NCI-H2171 (cell line): ENCODE measurements around the gene STARD9.
"Not testable (repeated sequence)": the region's sequence is repeated elsewhere in the genome, so short reads cannot be mapped to it uniquely, and the experiment has no call there.

Source experiments
- DNase-seq: peaks from one replicate; lab custom pipeline; 2025; lab: John Stamatoyannopoulos, UW

Gene STARD9

DNA sequence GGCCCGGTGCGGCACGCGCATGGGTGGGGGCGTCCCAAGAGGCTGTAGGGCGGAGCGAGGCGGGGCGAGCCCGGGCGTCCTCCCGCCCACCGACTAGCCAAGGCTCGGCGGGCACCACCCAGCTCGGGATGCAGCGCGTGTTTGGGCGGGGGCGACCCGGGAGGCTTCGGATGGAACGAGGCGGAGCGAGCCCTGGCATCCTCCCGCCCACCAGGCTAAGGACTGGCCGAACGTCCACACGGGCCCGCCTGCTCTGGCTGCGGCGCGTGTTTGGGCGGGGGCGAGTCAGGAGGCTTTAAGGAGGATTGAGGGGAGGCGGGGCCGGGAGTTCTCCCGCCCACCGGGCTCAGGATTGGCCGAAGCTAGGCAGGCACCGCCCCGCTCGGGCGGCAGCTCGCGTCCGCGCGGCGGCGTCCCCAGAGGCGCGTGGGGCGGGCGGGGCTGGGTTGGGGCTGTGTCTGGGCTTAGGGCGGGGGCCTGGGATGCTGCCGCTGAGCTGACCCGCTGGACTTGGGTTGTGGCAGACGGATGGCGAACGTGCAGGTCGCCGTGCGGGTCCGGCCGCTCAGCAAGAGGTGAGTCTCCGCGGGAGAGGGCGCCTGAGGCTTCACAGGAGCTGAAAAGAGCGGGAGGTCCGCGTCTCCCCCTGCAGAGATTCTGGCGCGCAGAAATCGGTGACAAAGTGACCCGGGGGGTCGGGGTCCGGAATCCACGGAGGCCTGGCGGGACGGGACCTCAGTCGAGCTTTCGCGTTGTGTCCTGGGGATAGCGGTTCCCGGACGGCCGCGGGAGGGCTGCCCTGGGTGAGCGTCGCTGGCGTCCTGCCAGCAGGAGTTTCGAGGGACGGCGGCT, at the start of gene STARD9:
Gene STARD9, plus strand, starts transcription at position 419 of the 852 bp plus-strand sequence. Its CDS starts 110 bp downstream, at position 529.
- peak; percentile 95 for DNase-seq

DNA sequence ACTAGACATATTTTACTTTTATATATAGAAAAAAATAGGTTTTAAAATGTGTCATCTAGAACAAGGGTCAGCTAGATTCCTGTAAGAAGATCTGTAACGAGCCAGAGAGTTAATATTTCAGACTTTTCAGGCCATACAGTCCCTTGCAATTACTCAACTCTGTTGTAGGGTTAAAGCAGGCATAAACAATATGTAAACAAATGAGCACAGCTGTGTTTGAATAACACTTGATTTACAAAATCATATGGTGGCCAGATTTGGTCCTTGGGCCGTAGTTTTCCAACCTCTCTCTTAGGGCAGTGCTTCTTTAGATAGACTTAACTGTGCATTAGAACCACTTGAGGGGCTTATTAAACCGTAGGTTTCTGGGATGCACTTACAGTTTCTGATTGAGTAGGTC, 46.4 kb upstream of the STARD9 start:
- DNase-seq: no peak

DNA sequence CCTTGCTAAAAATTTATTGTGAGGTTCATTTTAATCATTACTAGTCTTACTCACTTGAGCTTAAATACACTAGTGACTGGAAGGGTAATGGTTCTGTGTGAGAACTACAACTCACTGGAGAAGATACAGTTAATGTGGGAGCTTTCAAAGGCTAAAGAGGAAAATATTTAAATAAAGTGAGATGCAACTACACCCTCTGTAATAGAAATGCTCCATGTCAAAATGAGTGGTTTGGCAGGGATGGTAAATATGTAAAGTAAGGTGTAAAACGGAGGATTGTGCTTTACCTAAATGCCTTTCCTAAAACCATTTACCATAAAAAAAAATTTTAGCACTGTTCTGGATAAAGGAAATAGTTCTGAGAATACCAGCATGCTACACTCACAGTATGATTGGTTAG, 42.2 kb upstream of the STARD9 start:
- no peak for DNase-seq

DNA sequence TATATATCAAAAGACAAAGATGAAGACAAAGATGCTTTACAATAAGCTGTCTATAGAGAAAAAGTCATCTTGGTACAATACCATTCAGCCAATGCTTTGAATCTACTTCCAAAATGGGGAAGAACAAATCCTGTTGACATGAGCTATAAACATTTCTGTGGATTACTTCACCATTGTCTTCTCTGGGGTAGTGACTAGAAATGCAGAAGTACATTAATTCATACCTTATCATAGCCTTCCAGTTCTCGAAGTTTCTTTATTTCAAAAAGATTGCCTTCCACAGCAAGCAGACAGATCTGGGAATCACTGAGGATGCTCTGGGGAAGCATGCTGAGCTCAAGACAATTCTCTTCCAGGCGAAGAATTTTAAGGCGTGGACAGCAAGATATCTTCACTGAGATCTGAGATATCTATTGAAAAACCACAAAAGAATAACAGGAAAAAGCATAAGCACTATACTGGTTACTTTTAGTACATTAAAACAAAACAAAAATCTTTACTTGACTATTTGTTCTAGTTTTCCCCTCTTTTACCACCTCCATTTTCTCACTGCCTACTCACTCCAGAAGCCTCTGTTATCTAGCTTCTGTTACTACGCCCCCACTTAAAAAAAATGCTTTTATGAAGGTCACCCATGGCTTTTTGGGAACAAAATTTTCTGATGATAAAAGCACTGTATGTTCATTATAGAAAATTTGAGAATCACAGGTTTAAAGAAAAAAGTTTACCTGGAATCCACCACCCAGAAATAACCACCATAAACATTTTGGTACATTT, 30.4 kb upstream of the STARD9 start:
- DNase-seq: no peak

DNA sequence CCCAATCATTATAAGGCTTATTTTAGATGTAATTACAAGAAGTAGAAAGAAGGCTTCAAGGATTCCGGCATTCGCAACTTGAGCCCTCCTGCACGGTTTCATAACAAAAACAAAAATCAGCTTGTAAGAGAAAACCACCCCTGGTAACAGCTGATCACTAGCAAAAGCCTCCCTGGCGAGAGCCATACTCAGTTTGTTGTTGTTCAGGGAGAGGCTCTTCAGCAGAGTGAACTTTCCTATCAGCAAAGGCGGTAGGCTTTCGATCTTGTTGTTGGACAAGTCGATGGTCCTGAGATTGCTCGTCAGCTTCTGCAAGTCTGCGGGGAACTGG, 27.5 kb upstream of the STARD9 start:
- no peak for DNase-seq

DNA sequence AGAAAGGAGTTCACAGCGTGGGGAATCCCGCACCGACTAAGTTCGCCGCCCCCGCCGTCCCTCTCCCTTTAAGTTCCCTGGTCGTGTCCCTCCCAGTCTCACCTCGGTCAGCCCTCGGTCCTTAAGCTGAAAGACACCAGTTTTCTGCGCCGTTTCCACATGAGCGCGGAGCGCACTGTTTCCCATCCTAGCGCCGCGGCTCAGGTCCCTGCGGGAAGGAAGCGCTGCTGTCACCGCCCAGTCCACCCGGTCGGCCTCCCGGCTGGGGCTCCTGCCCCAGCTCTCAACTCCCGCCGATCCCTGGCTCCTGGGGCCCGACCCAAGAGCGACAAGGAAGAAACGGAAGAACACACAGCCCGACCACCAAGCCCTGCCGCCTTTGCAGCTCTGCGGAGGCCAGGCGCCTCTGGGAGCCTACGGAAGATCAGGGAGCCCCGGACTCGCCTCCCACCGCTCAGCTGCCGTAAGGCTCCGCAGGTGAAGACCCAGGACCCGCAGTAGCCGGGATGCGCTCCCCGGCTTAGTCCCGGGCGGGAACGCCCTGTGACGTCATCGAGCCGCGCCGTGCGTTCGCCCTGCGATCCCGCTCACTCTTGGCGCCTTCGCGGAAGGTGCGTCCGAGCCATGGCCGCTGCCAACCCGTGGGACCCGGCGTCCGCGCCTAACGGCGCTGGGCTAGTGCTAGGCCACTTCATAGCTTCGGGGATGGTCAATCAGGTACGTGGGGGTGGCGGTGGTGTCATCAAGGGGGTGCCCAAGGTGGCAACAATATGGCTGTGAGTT, 27.0 kb upstream of the STARD9 start, which contains the start of the genes HAUS2 and LRRC57:
Gene HAUS2, plus strand, starts transcription at position 590 of the 783 bp plus-strand sequence. Its CDS starts 35 bp downstream, at position 625.
Gene LRRC57, minus strand, starts transcription at position 545 of the 783 bp plus-strand sequence. Its CDS starts 359 bp downstream, at position 186.
- DNase-seq: peak; percentile 86

DNA sequence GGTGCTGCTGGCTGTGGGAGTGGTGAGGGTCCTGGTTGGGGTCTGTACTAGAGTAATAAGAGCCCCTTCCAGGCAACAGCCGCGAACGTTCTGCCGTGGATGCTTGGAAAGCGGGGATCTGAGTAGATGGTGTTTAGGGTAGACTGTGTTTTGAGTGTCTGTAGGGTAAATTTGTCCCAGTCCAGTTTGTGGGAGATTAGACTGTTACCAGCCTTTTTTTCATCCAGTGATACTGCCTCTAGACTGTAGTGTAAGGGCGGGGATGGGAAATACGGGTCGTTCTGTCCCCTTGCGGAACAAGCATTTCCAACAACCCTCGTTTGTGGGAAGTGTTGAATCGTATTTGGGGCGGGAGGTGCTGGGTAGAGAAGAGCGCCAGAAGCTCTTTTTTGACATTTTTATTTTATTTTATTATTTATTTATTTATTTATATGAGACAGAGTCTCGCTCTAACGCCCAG, 26.3 kb upstream of the STARD9 start:
- DNase-seq: peak; percentile 29

DNA sequence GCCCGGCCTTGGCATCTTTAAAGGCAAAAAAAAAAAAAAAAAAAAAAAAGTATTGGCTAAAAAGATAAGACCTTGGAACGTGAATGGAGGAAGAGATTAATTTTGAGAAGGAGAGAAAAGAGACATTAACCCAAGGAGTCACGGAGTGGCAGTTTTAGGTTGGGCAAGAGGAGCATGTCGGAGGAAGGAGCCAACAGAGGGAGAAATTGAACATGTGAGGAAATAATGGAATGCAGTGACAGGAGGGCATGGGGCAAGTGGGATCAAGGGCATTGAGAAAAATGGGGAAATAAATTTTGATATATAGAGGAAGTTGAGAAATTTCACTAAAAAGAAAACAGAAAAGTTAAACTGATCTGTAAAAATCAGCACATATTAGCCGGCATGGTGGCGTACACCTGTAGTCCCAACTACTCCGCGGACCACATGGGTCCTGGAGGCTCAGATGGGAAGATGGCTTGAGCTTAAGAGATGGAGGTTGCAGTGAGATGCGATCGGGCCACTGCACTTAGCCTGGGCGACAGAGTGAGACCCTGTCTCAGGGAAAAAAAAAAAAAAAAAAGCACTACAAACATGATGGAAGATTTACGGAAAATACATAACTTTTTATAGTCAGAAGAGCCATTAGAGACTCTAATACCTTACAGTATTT, 25.5 kb upstream of the STARD9 start:
- no peak for DNase-seq

DNA sequence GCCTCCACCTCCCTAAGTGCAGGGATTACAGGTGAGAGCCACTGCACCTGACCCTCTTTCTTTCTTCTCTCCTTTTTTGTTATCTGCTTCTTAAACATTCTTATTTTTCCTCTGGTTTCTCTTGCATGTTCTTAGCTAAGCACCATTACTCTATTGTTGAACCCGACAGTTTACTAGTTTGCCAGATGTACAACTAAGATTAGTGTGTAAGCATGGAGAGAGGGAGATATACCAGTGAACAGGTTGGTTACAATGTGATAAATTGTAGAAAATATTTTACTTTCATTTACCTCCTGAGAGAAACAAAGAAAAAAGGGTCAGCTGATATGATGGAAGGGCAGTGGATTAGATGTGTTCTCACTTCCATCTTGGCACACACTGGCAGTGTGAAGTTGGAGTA, 21.9 kb upstream of the STARD9 start:
- DNase-seq: no peak

DNA sequence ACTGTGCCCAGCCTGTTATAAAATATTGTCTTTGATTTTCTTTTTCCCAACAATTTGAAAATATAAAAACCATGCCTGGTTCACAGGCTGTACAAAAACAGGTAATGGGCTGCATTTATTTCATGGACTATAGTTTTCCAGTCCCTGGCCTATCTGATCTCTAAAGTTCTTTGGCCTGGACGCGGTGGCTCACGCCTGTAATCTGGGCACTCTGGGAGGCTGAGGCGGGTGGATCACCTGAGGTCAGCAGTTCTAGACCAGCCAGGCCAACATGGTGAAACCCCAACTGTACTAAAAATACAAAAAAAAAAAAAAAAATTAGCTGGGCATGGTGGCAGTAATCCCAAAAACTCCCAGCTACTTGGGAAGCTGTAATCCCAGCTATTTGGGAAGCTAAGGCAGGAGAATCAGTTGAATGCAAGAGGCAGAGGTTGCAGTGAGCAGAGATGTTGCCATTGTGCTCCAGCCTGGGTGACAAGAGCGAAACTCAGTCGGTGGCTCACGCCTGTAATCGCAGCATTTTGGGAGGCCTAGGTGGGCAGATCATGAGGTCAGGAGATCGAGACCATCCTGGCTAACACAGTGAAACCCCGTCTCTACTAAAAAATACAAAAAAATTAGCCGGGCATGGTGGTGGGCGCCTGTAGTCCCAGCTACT, 18.7 kb upstream of the STARD9 start:
- DNase-seq: not testable (repeated sequence)

DNA sequence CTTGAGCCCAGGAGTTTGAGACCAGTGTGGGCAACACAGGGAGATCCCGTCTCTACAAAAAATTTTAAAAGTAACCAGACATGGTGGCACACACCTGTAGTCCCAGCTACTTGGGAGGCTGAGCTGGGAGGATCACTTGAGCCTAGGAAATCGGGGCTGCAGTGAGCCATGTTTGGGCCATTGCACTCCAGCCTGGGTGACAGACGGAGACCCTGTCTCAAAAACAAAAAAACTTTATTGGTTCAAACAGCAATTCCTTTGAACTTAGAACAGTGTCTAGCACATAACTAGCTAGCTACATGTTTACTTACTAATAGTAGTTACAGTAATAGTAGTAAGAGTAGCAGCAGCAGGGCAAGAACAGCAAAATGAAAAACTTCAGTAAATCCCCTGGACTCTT, 16.7 kb upstream of the STARD9 start:
- no peak for DNase-seq

DNA sequence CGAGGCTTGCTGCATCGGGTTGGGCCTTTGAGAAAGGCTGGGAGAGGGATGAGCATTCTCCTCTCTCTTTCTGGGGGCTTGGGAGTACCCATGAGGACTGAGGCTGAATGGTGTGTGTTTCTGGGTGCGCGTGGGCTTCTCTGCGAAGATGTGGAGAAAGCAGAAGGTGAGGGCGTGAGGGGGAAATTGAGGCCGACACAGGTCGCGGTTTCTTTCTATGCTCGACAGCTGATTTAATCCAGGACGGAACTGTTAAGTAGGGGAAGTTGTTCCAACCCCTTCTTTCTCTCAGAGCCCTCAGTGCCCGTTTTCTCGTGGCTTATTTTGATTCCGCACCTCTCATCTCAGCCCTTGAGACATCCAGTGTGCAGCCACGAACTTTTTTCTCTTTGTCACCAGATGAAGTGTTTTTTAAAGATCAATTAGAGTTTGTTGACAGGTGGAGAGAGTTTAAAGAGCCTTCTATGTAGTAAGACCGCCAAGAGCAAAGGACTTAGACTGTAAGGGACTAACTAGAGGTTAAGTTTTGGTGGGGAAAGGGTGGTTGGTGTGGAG, 711 bp downstream of the STARD9 start:
- DNase-seq: no peak

DNA sequence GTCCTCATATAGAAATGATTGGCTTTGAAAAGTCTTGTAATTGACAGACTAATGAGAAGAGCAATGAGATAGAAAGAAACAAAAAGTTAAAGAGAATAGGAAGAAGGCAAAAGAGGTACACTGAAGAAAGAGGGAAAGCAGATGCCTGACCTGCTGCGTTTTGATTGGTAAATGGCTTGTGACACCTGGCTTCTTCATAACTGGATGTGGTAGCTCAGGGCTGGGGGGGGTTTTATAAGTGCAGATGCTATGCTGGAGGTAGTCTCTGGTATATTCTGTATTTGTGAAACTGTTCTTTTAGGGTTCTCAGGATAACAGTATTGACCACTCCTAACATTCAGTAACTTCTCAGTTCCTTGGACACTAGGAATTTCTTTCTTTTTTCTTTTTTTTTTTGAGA, 1.4 kb downstream of the STARD9 start:
- DNase-seq: no peak

DNA sequence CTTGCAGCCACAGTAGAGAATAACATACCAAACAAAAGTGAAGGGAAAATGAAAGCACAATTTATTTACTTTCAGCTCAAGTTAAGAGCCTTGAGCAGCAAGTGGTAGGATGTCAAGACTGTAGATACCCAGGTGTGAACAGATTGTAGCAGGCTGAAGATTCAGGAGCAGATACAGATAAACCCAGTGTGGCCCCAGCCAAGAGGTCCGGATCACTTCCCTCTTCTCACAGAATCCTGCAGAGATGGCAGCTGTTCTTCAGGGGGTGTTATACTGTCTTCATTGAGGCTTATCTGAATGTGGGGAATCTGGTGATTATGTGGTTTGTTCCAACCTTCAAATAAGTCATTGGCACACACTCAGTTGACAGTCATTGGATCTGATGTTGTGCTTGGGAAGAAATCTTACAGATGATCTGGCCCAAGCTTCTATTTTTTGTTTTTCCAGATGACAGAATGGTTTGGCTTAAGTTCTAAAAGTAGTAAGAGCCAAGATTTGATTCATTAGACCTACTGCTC, 2.2 kb downstream of the STARD9 start:
- DNase-seq: peak; percentile 4

DNA sequence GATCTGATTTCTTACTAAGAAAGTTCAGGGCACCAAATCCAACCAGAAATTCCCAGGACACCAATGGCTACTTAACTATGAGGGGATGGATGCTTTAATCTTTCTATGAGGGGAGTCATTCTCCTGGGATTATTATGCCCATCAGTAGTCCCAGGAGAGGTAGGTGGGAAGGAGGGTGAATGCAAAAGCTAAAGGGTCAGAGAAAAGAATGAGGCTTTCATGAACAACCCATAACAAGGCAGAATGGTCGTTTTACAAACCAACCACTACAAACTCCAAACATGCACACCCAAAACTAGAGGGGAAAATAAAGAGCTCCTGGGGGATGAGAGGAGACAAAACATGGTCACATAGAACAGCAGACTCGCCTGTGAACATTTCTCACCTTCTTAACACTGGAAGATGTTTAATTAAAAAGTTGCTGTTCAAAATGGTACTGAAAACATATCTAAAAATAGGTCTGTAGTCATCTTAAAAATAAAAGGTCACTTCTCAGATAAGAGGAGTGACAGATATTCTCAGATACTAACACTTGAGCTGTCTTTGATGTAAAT, 3.7 kb downstream of the STARD9 start:
- no peak for DNase-seq

DNA sequence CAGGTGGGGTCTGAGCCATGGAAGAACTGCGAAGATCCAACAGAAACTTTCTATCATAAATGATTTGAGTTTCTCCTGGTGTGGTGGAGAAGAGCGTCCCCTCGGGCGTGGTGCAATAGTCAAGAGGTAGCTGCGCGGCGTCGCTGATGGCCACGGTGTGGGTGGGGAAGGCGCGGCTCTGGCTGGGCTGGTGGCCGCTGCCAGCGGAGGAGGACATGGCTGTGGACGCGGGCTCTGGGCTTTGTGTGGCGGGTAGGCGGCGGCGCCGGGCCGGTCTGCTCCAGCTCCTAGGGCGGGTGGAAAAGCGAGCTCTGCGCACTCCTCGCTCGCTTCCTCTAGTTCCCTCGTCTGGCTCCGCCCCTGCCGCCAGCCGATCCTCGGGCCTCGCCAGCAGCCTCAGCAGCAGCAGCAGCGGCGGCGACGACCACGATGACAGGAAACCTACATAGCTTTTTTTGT, 5.9 kb downstream of the STARD9 start:
- no peak for DNase-seq

DNA sequence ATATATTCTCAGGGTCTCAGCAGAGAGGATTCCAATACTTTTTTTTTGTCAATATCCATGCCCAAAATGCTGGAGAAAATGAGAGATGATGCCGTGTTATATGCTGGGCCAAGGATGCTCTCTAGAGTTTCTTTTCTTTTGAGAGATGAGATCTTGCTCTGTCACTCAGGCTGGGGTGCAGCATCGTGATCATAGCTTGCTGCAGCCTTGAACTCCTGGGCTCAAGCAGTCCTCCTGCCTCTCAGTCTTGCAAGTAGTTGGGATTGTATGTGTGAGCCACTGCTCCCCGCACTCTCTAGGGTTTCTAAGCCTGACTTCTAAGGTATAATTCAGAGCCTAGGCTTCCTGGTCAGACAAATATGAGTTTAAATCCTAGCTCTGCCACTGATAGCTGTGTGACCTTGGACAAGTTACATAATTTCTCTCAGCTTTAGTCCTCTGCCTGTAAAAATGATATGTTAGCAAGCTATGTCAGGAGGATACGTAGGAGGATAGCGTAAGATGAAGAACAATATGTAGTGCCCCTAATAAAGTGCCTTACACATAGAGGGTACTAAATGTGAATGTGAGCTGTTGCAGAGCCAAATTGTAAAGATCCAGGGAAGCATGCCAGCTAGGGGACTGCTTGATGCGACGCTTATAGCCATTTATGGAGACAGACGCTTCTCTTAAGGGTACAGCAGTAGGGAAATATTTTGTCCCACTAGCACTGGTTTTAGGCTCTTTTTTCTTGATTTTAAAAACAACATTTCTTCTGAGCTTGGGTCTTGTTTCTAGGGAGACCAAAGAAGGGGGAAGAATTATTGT, 7.4 kb downstream of the STARD9 start:
- DNase-seq: no peak

DNA sequence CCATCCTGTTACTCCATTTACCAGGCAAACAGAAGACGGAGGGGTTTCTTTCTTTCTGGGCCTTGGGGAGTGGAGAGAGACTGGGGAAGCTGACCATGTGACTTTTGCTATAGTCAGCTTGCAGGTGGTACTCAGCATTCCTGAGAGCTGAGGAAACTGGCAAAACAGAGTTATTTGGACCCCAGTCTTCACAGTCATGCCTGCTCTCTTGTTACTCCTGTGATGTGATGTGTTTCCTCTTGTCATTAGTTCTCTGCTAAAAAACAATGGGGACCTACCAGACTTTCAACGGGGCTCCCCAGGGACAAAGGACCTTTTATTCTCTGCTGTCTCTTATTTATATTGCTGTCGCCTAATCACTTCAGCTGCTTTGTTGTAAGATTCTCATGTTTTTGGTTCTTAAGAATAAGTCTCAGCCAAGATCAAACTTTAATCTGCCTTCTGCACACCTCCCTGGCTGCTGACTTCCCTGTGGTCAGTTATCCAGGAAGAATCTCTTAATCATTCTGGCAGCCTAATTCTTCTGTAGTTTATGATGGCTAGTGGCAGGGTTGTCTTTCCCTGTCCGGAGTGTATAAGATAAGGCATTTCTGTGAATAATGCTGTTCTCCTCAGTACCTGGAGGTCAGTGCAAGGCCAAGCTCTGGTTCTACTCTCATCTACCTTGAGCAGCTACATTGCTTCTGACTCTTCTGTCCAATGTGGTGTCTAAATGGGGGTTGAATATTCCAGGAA, 8.8 kb downstream of the STARD9 start:
- DNase-seq: no peak
